Activated CD8-positive, alpha-beta T cell treated with anti-CD3 and anti-CD28 coated beads, Interleukin-2, amount 10 ng/mL, durations not matched to agents 7 days and 5 days (primary cell): ENCODE results near the gene MYBPC3. TPM values are rescaled to one million over a fixed set of nuclear protein-coding genes. Genes with fewer than 3 reads are reported as not detected.

Source experiments
- ATAC-seq: fragments of 150-1000 bp; cut with Tn5 transposase; one replicate; pipeline ENCODE4 v1.10.0; 2021; ENCODE audit warnings: moderate library complexity
- CTCF ChIA-PET: fragments of 350-600 bp; sonication (Branson Sonifier 250); formaldehyde crosslinking; loops from one replicate; lab custom pipeline; 2021; ENCODE audit warnings: antibody characterized with exemption; lab: Charles Lee
- POLR2A ChIA-PET: fragments of 350-600 bp; sonication (Branson Sonifier 250); formaldehyde crosslinking; loops from one replicate; lab custom pipeline; 2021; ENCODE audit warnings: antibody characterized with exemption; lab: Charles Lee
- DNase-seq: peaks from one replicate; pipeline ENCODE4 v3.0.0-alpha.2; 2020
- H3K27ac Mint-ChIP-seq: one replicate; pipeline ENCODE4 v1.8.0; 2021; ENCODE audit warnings: mild to moderate bottlenecking, mixed read lengths
- H3K27me3 Mint-ChIP-seq: one replicate; pipeline ENCODE4 v1.8.0; 2021; ENCODE audit warnings: low read depth, mixed read lengths
- H3K36me3 Mint-ChIP-seq: one replicate; pipeline ENCODE4 v1.8.0; 2021; ENCODE audit warnings: low read depth, mixed read lengths
- H3K4me1 Mint-ChIP-seq: one replicate; pipeline ENCODE4 v1.8.0; 2021; ENCODE audit warnings: low read depth, mixed read lengths
- H3K4me3 Mint-ChIP-seq: one replicate; pipeline ENCODE4 v1.8.0; 2021; ENCODE audit warnings: mild to moderate bottlenecking, mixed read lengths
- H3K9me3 Mint-ChIP-seq: one replicate; pipeline ENCODE4 v1.8.0; 2022; ENCODE audit warnings: mixed read lengths; ENCODE audit not compliant: insufficient read depth
- total RNA-seq, 2 experiments: library from RNA; stranded (reverse); gene quantifications; one replicate each; pipeline ENCODE4 v1.2.3, GENCODE V29; 2021

MYBPC3 gene
- not detected for total RNA-seq

- no peaks in the 10 kb centered on the region for H3K27me3 Mint-ChIP-seq
- H3K4me3 Mint-ChIP-seq = no peak within 1 kb of the TSS
- no peaks in the 10 kb centered on the region for H3K36me3 Mint-ChIP-seq
- CTCF ChIA-PET = no interaction called here
- H3K27ac Mint-ChIP-seq = no peak within 1 kb of the TSS
- H3K9me3 Mint-ChIP-seq = no peaks in the 10 kb centered on the region
- DNase-seq = no peak
- POLR2A ChIA-PET = no interaction called here
- no peaks in the 10 kb centered on the region for H3K4me1 Mint-ChIP-seq
- no peak for ATAC-seq
These were observed at the start of gene MYBPC3 for GRCh38 chr11:47352556-47352955. MYBPC3 (minus strand) TSS chr11:47352702; CDS start chr11:47352647, 55 bp downstream.

GRCh38 chr11:47400768-47401279, 48.3 kb upstream of the MYBPC3 start:
- ChIA-PET POLR2A (interaction anchor here (1.5 kb wide), 1 partner anchor 9 kb away, joined by 5 read pairs; no protein-coding TSS in a partner anchor), CTCF (interaction anchor here (3.7 to 10.2 kb wide), 2 partner anchors 11 to 28 kb away, joined by 18 to 77 read pairs; no protein-coding TSS in a partner anchor)
- Mint-ChIP-seq H3K36me3 (no peaks in the 10 kb centered on the region), H3K4me3 (peak overlapping the region; percentile 62), H3K4me1 (peaks cover 13% of the 10 kb centered on the region), H3K9me3 (no peaks in the 10 kb centered on the region), H3K27me3 (no peaks in the 10 kb centered on the region), H3K27ac (peak overlapping the region; percentile 63)
- peak; percentile 6 for ATAC-seq
- DNase-seq = no peak

GRCh38 chr11:47399860-47400767, 47.6 kb upstream of the MYBPC3 start:
- DNase-seq = no peak
- ATAC-seq = peak; percentile 71
- Mint-ChIP-seq H3K27me3 (no peaks in the 10 kb centered on the region), H3K27ac (peak overlapping the region; percentile 63), H3K36me3 (no peaks in the 10 kb centered on the region), H3K4me1 (peaks cover 20% of the 10 kb centered on the region), H3K4me3 (peak overlapping the region; percentile 68), H3K9me3 (no peaks in the 10 kb centered on the region)
- CTCF ChIA-PET = interaction anchor here (1.0 to 10.2 kb wide), 5 partner anchors 7 to 30 kb away, joined by 3 to 77 read pairs (median 5); partner anchors contain the start of gene SLC39A13
- POLR2A ChIA-PET = interaction anchor here (1.1 to 1.5 kb wide), 3 partner anchors 10 to 86 kb away, joined by 3 to 5 read pairs (median 5); no protein-coding TSS in a partner anchor

GRCh38 chr11:47398551-47398950, 46.0 kb upstream of the MYBPC3 start:
- Mint-ChIP-seq H3K27ac (no peak overlapping the region), H3K4me1 (peaks cover 36% of the 10 kb centered on the region), H3K9me3 (no peaks in the 10 kb centered on the region), H3K4me3 (no peak overlapping the region), H3K27me3 (no peaks in the 10 kb centered on the region), H3K36me3 (no peaks in the 10 kb centered on the region)
- ATAC-seq = no peak
- no peak for DNase-seq
- ChIA-PET CTCF (interaction anchor here (1.3 to 10.2 kb wide), 3 partner anchors 9 to 25 kb away, joined by 3 to 77 read pairs (median 18); no protein-coding TSS in a partner anchor), POLR2A (no interaction called here)

GRCh38 chr11:47398011-47398410, 45.5 kb upstream of the MYBPC3 start:
- H3K27me3 Mint-ChIP-seq = no peaks in the 10 kb centered on the region
- H3K4me1 Mint-ChIP-seq = peaks cover 40% of the 10 kb centered on the region
- H3K9me3 Mint-ChIP-seq = no peaks in the 10 kb centered on the region
- H3K4me3 Mint-ChIP-seq = no peak overlapping the region
- CTCF ChIA-PET = interaction anchor here (3.7 to 10.2 kb wide), 2 partner anchors 13 to 25 kb away, joined by 18 to 77 read pairs; no protein-coding TSS in a partner anchor
- POLR2A ChIA-PET = interaction anchor here (0.6 kb wide), 1 partner anchor 37 kb away, joined by 3 read pairs; no protein-coding TSS in a partner anchor
- H3K36me3 Mint-ChIP-seq = no peaks in the 10 kb centered on the region
- H3K27ac Mint-ChIP-seq = no peak overlapping the region
- ATAC-seq (no peak), DNase-seq (no peak)

GRCh38 chr11:47396049-47396320, 43.5 kb upstream of the MYBPC3 start:
- no peak for ATAC-seq
- ChIA-PET CTCF (no interaction called here), POLR2A (no interaction called here)
- DNase-seq = no peak
- no peaks in the 10 kb centered on the region for H3K27me3 Mint-ChIP-seq
- H3K9me3 Mint-ChIP-seq = no peaks in the 10 kb centered on the region
- H3K36me3 Mint-ChIP-seq = no peaks in the 10 kb centered on the region
- no peak overlapping the region for H3K4me3 Mint-ChIP-seq
- H3K27ac Mint-ChIP-seq = peak overlapping the region; percentile 93
- peaks cover 41% of the 10 kb centered on the region for H3K4me1 Mint-ChIP-seq

- no peak for ATAC-seq
These were observed 42.9 kb upstream of the MYBPC3 start for GRCh38 chr11:47395223-47396048.

GRCh38 chr11:47394322-47395222, 42.1 kb upstream of the MYBPC3 start:
- H3K36me3 Mint-ChIP-seq = no peaks in the 10 kb centered on the region
- H3K27me3 Mint-ChIP-seq = no peaks in the 10 kb centered on the region
- H3K4me1 Mint-ChIP-seq = peaks cover 39% of the 10 kb centered on the region
- H3K4me3 Mint-ChIP-seq = peak overlapping the region; percentile 36
- ChIA-PET POLR2A (interaction anchor here (0.9 to 1.4 kb wide), 4 partner anchors 10 to 245 kb away, joined by 3 to 4 read pairs (median 3); no protein-coding TSS in a partner anchor), CTCF (interaction anchor here (1.7 to 3.3 kb wide), 3 partner anchors 18 to 218 kb away, joined by 4 to 22 read pairs (median 20); partner anchors contain the start of gene ARFGAP2)
- ATAC-seq (peak; percentile 80), DNase-seq (peak; percentile 71)
- H3K9me3 Mint-ChIP-seq = no peaks in the 10 kb centered on the region
- H3K27ac Mint-ChIP-seq = peak overlapping the region; percentile 93

More at GRCh38 chr11:47395223-47396048, 42.9 kb upstream of the MYBPC3 start:
- no peak for DNase-seq
- Mint-ChIP-seq H3K27me3 (no peaks in the 10 kb centered on the region), H3K4me3 (no peak overlapping the region), H3K4me1 (peaks cover 37% of the 10 kb centered on the region), H3K27ac (peak overlapping the region; percentile 93), H3K36me3 (no peaks in the 10 kb centered on the region), H3K9me3 (no peaks in the 10 kb centered on the region)
- ChIA-PET CTCF (interaction anchor here (1.7 to 3.3 kb wide), 3 partner anchors 17 to 219 kb away, joined by 4 to 22 read pairs (median 20); partner anchors contain the start of gene ARFGAP2), POLR2A (interaction anchor here (0.9 to 1.4 kb wide), 4 partner anchors 9 to 244 kb away, joined by 3 to 4 read pairs (median 3); no protein-coding TSS in a partner anchor)

- Mint-ChIP-seq H3K4me3 (no peak overlapping the region), H3K9me3 (no peaks in the 10 kb centered on the region), H3K27me3 (no peaks in the 10 kb centered on the region), H3K36me3 (no peaks in the 10 kb centered on the region), H3K4me1 (peaks cover 43% of the 10 kb centered on the region), H3K27ac (peak overlapping the region; percentile 93)
- ATAC-seq (no peak), DNase-seq (no peak)
- CTCF ChIA-PET = interaction anchor here (1.7 to 3.3 kb wide), 3 partner anchors 18 to 217 kb away, joined by 4 to 22 read pairs (median 20); partner anchors contain the start of gene ARFGAP2
- POLR2A ChIA-PET = interaction anchor here (1.2 to 1.4 kb wide), 2 partner anchors 11 to 15 kb away, joined by 3 to 4 read pairs; no protein-coding TSS in a partner anchor
These were observed 41.5 kb upstream of the MYBPC3 start for GRCh38 chr11:47394050-47394321.
